HFF-Myc (cell line): Measurements from ENCODE around the gene CST8.

Experiments
- DNase-seq: peaks from one replicate; pipeline ENCODE4 v3.0.0-alpha.2; 2011; ENCODE audit warnings: low read depth; ENCODE audit errors: extremely low read depth
- H3K4me3 ChIP-seq: replicated peaks from 2 replicates; pipeline ENCODE4 v1.5.1; 2011; ENCODE audit warnings: low read depth, mild to moderate bottlenecking, control low read depth, low read length
- CTCF ChIP-seq: IDR thresholded peaks from 2 replicates; pipeline ENCODE4 v1.5.1; 2012; ENCODE audit warnings: mild to moderate bottlenecking, low read depth, low read length, control low read depth; ENCODE audit errors: missing control alignments

Gene CST8

GRCh38 chr20:23532533-23532932 is 41.6 kb downstream of the CST8 start:
- TF ChIP-seq CTCF, result no peak

GRCh38 chr20:23533161-23533560 is 42.2 kb downstream of the CST8 start:
- TF ChIP-seq CTCF, result no peak
- no peak overlapping the region for H3K4me3 ChIP-seq
- no peak for DNase-seq

More at GRCh38 chr20:23532533-23532932, 41.6 kb downstream of the CST8 start:
- no peak overlapping the region for H3K4me3 ChIP-seq
- DNase-seq, result no peak

- no peak for TF ChIP-seq CTCF
- DNase-seq, result no peak
- no peak overlapping the region for H3K4me3 ChIP-seq
Observed at GRCh38 chr20:23534801-23535593, 44.1 kb downstream of the CST8 start.

- TF ChIP-seq CTCF, result no peak
Observed at GRCh38 chr20:23536328-23536974, 45.5 kb downstream of the CST8 start.

GRCh38 chr20:23537030-23537429 is 46.1 kb downstream of the CST8 start:
- TF ChIP-seq CTCF, result no peak
- no peak for DNase-seq
- no peak overlapping the region for H3K4me3 ChIP-seq

More at GRCh38 chr20:23536328-23536974, 45.5 kb downstream of the CST8 start:
- DNase-seq, result no peak
- H3K4me3 ChIP-seq, result no peak overlapping the region

GRCh38 chr20:23540624-23541023 is 49.7 kb downstream of the CST8 start:
- no peak for TF ChIP-seq CTCF
- no peak overlapping the region for H3K4me3 ChIP-seq
- DNase-seq, result no peak
